H1 (cell line): ENCODE results near the gene S100A13. TPM values are rescaled to one million over a fixed set of nuclear protein-coding genes. Genes with fewer than 3 reads are reported as not detected.

Experiments used
- CTCF ChIA-PET: fragments of 300-600 bp; sonication (Branson Sonifier 250); formaldehyde crosslinking; loops from one replicate; lab custom pipeline; 2021; ENCODE audit not compliant: partially characterized antibody; lab: Charles Lee
- POLR2A ChIA-PET: fragments of 300-600 bp; sonication (Branson Sonifier 250); formaldehyde crosslinking; loops from one replicate; lab custom pipeline; 2021; ENCODE audit warnings: inconsistent platforms; ENCODE audit not compliant: partially characterized antibody; lab: Charles Lee
- DNase-seq, 2 experiments: peaks; one replicate each; pipeline versions ENCODE4 v3.0.0 to v3.0.0-alpha.2; 2010 to 2022; ENCODE audit warnings: low spot score in 2 of 2, low read depth in 1 of 2, mixed read lengths in 1 of 2
- FAIRE-seq: peaks from 2 replicates; lab custom pipeline; 2011; peaks lifted over from hg19 to GRCh38; lab: Jason Lieb, UNC
- H2AFZ ChIP-seq: 2 replicates; pipeline ENCODE4 v1.8.1; 2012; ENCODE audit warnings: low read length, inconsistent platforms
- H2AK5ac ChIP-seq: 2 replicates; pipeline ENCODE4 v1.6.1; 2013; ENCODE audit warnings: low read depth, low read length
- H2BK120ac ChIP-seq: replicated peaks from 2 replicates; pipeline ENCODE3; 2013; ENCODE audit warnings: low read depth, low read length, inconsistent platforms
- H2BK12ac ChIP-seq: 2 replicates; pipeline ENCODE4 v1.6.1; 2013; ENCODE audit warnings: low read depth, low read length
- H2BK15ac ChIP-seq: 2 replicates; pipeline ENCODE4 v1.6.1; 2013; ENCODE audit warnings: low read length
- H2BK20ac ChIP-seq: 2 replicates; pipeline ENCODE4 v1.6.1; 2013; ENCODE audit warnings: low read length
- H2BK5ac ChIP-seq: 2 replicates; pipeline ENCODE4 v1.6.1; 2013; ENCODE audit warnings: low read depth, low read length
- H3K14ac ChIP-seq: 2 replicates; pipeline ENCODE4 v1.6.1; 2013; ENCODE audit warnings: inconsistent platforms; ENCODE audit not compliant: insufficient read length
- H3K18ac ChIP-seq: 2 replicates; pipeline ENCODE4 v1.6.1; 2013; ENCODE audit warnings: low read length; ENCODE audit errors: extremely low read depth
- H3K23ac ChIP-seq: 2 replicates; pipeline ENCODE4 v1.6.1; 2013; ENCODE audit warnings: inconsistent platforms; ENCODE audit not compliant: insufficient read length
- H3K23me2 ChIP-seq: 2 replicates; pipeline ENCODE4 v1.6.1; 2013; ENCODE audit warnings: low read depth, low read length
- H3K27ac ChIP-seq: 2 replicates; pipeline ENCODE4 v1.6.1; 2011; ENCODE audit warnings: low read depth, low read length, inconsistent platforms
- H3K27me3 ChIP-seq, 4 experiments: replicated peaks in 1 of 4; 1 replicate in 1 of 4; 2 replicates in 3 of 4; pipeline versions ENCODE4 v1.6.1 to v1.8.1; 2011 to 2013; ENCODE audit warnings: low read length in 3 of 4, mild to moderate bottlenecking in 3 of 4, inconsistent platforms in 2 of 4, mixed read lengths in 2 of 4, moderate library complexity in 1 of 4; ENCODE audit not compliant: control insufficient read depth in 3 of 4, insufficient read depth in 3 of 4; ENCODE audit errors: extremely low read depth in 1 of 4
- H3K36me3 ChIP-seq, 4 experiments: 2 replicates each; pipeline versions ENCODE4 v1.6.1 to v1.8.1; 2011 to 2013; ENCODE audit warnings: mild to moderate bottlenecking in 4 of 4, low read length in 3 of 4, moderate library complexity in 2 of 4, control low read depth in 1 of 4, inconsistent platforms in 1 of 4; ENCODE audit not compliant: insufficient read depth in 4 of 4, control insufficient read depth in 2 of 4
- H3K4ac ChIP-seq: replicated peaks from 2 replicates; pipeline ENCODE3; 2013; ENCODE audit warnings: low read length, low read depth, mixed read lengths, inconsistent platforms; ENCODE audit not compliant: insufficient read length
- H3K4me1 ChIP-seq, 4 experiments: replicated peaks in 1 of 4; 1 replicate in 1 of 4; 2 replicates in 3 of 4; pipeline versions ENCODE4 v1.6.1 to v1.8.1; 2011 to 2013; ENCODE audit warnings: low read length in 3 of 4, inconsistent platforms in 2 of 4, mixed read lengths in 1 of 4; ENCODE audit not compliant: insufficient read depth in 4 of 4, control insufficient read depth in 3 of 4
- H3K4me2 ChIP-seq, 2 experiments: 2 replicates each; pipeline versions ENCODE4 v1.6.1 to v1.8.1; 2011 to 2013; ENCODE audit warnings: low read depth in 2 of 2, low read length in 2 of 2, control low read depth in 1 of 2, inconsistent platforms in 1 of 2, mild to moderate bottlenecking in 1 of 2; ENCODE audit not compliant: insufficient read depth in 1 of 2
- H3K4me3 ChIP-seq, 4 experiments: fragments of 200-600, 300-600 bp in 1 of 4; sonication (generic), shearing (Covaris generic), sonication (Bioruptor Twin) in 1 of 4; 2 replicates each; pipeline versions ENCODE4 v1.5.1 to v1.8.1; 2011 to 2016; ENCODE audit warnings: low read length in 4 of 4, low read depth in 3 of 4, control low read depth in 2 of 4, inconsistent platforms in 2 of 4, mild to moderate bottlenecking in 2 of 4, mixed read lengths in 1 of 4, moderate library complexity in 1 of 4; ENCODE audit not compliant: insufficient read depth in 2 of 4; ENCODE audit errors: extremely low read depth in 1 of 4
- H3K56ac ChIP-seq: replicated peaks from 2 replicates; pipeline ENCODE3; 2013; ENCODE audit warnings: low read depth, mild to moderate bottlenecking, mixed read lengths, low read length, inconsistent platforms; ENCODE audit not compliant: insufficient read length
- H3K79me1 ChIP-seq: 2 replicates; pipeline ENCODE4 v1.6.1; 2013; ENCODE audit warnings: low read depth, low read length, control low read depth
- H3K79me2 ChIP-seq, 2 experiments: 2 replicates each; pipeline versions ENCODE4 v1.6.1 to v1.8.1; 2012 to 2013; ENCODE audit warnings: low read length in 2 of 2, mild to moderate bottlenecking in 2 of 2, inconsistent platforms in 1 of 2; ENCODE audit not compliant: insufficient read depth in 2 of 2, control insufficient read depth in 1 of 2
- H3K9ac ChIP-seq, 4 experiments: replicated peaks in 1 of 4; 1 replicate in 1 of 4; 2 replicates in 3 of 4; pipeline versions ENCODE4 v1.6.1 to v1.8.1; 2011 to 2013; ENCODE audit warnings: low read depth in 3 of 4, low read length in 3 of 4, control low read depth in 2 of 4, mild to moderate bottlenecking in 2 of 4, moderate library complexity in 2 of 4, inconsistent platforms in 1 of 4; ENCODE audit errors: extremely low read depth in 1 of 4
- H3K9me3 ChIP-seq, 2 experiments: 2 replicates each; pipeline versions ENCODE4 v1.6.1 to v1.8.1; 2012 to 2013; ENCODE audit warnings: mild to moderate bottlenecking in 2 of 2, moderate library complexity in 2 of 2, control low read depth in 1 of 2, inconsistent platforms in 1 of 2, low read depth in 1 of 2, low read length in 1 of 2, mixed read lengths in 1 of 2; ENCODE audit not compliant: insufficient read depth in 2 of 2
- H4K20me1 ChIP-seq, 2 experiments: replicated peaks in 1 of 2; 2 replicates each; pipeline versions ENCODE3 to v1.8.1; 2011 to 2013; ENCODE audit warnings: inconsistent platforms in 2 of 2, low read length in 2 of 2, mild to moderate bottlenecking in 1 of 2; ENCODE audit not compliant: insufficient read depth in 2 of 2, control insufficient read depth in 1 of 2
- H4K5ac ChIP-seq: 2 replicates; pipeline ENCODE4 v1.6.1; 2013; ENCODE audit warnings: low read length, low read depth, mixed read lengths, inconsistent platforms; ENCODE audit not compliant: insufficient read length
- H4K8ac ChIP-seq: 2 replicates; pipeline ENCODE4 v1.8.0; 2013; ENCODE audit warnings: mild to moderate bottlenecking, moderate library complexity, low read length, inconsistent platforms; ENCODE audit not compliant: insufficient read depth; ENCODE audit errors: extremely low read depth
- H4K91ac ChIP-seq: replicated peaks from 2 replicates; pipeline ENCODE3; 2013; ENCODE audit warnings: low read length, mixed read lengths, inconsistent platforms; ENCODE audit not compliant: insufficient read length
- FOSL1 ChIP-seq: IDR thresholded peaks from 2 replicates; pipeline ENCODE4 v1.6.1; 2011; ENCODE audit warnings: mild to moderate bottlenecking, low read depth, low read length, moderate library complexity; ENCODE audit not compliant: insufficient read depth
- HDAC2 ChIP-seq, 2 experiments: fragments of 300-600 bp in 1 of 2; sonication (generic) in 1 of 2; IDR thresholded peaks; 2 replicates each; pipeline ENCODE4 v1.6.1; 2011 to 2012; ENCODE audit warnings: low read depth in 2 of 2, low read length in 2 of 2, mild to moderate bottlenecking in 2 of 2, moderate library complexity in 2 of 2, borderline replicate concordance in 1 of 2, inconsistent platforms in 1 of 2
- KDM1A ChIP-seq: fragments of 200-600, 300-600 bp; sonication (generic); IDR thresholded peaks from 2 replicates; pipeline ENCODE4 v1.7.1; 2016; ENCODE audit warnings: mild to moderate bottlenecking, low read length, borderline replicate concordance
- RBBP5 ChIP-seq: IDR thresholded peaks from 2 replicates; pipeline ENCODE4 v1.7.1; 2012; ENCODE audit warnings: low read depth, mild to moderate bottlenecking, inconsistent platforms, low read length, moderate library complexity, borderline replicate concordance
- RNF2 ChIP-seq: fragments of 200-900, 300-1000 bp; sonication (generic); IDR thresholded peaks from 2 replicates; pipeline ENCODE4 v1.7.1; 2016; ENCODE audit warnings: borderline replicate concordance, low read depth, mild to moderate bottlenecking, antibody characterized with exemption, low read length; ENCODE audit not compliant: poor library complexity, severe bottlenecking; ENCODE audit errors: missing control alignments
- SIN3A ChIP-seq, 2 experiments: IDR thresholded peaks in 1 of 2; conservative IDR thresholded peaks in 1 of 2; 2 replicates each; pipeline ENCODE4 v1.6.1; 2011 to 2012; ENCODE audit warnings: low read length in 2 of 2, improper control_type of control experiment in 1 of 2, low read depth in 1 of 2, mild to moderate bottlenecking in 1 of 2
- SIX5 ChIP-seq: IDR thresholded peaks from 2 replicates; pipeline ENCODE4 v1.6.1; 2011; ENCODE audit warnings: mild to moderate bottlenecking, low read depth, low read length
- SP4 ChIP-seq: IDR thresholded peaks from 2 replicates; pipeline ENCODE4 v1.6.1; 2012; ENCODE audit warnings: low read length, inconsistent platforms
- YY1 ChIP-seq: IDR thresholded peaks from 2 replicates; pipeline ENCODE4 v1.6.1; 2011; ENCODE audit warnings: low read depth, mild to moderate bottlenecking, low read length
- WGBS, 2 experiments: shearing (Covaris generic) in 1 of 2; methylation state at CpG; one replicate each; pipeline versions ENCODE4 v1.1.6 to v1.1.7; 2013 to 2015; ENCODE audit warnings: low lambda C conversion rate in 2 of 2, mixed read lengths in 2 of 2, inconsistent platforms in 1 of 2, low coverage in 1 of 2, missing lambda C conversion rate in 1 of 2; ENCODE audit not compliant: insufficient replicate concordance in 2 of 2, insufficient coverage in 1 of 2, insufficient read length in 1 of 2; ENCODE audit errors: extremely low coverage in 1 of 2, missing lambda C conversion rate in 1 of 2; 5-methylcytosine and 5-hydroxymethylcytosine counted together
- polyA plus RNA-seq, 7 experiments: library from polyadenylated mRNA; depleted of rRNA in 3 of 7; stranded (reverse) in 5 of 7; unstranded in 2 of 7; fragments of >200 nt in 5 of 7; fragments of 200-250 nt in 2 of 7; gene quantifications; 1 replicate in 5 of 7; 2 replicates in 1 of 7; 4 replicates in 1 of 7; pipeline versions ENCODE4 v1.2.1 to v1.2.3, GENCODE V29; 2011 to 2013; ENCODE audit warnings: missing spikeins in 2 of 7, mixed read lengths in 2 of 7
- total RNA-seq: library from RNA; stranded (reverse); fragmentation: NEBNext Ultra II Directional; extraction: Animal tissue kit (Norgen Biotek cat#: 25700); gene quantifications from 2 replicates; pipeline ENCODE4 v1.2.1, GENCODE V29; 2021
- TF ChIP-seq, protein P1 (sequence below), 3 experiments: IDR thresholded peaks; 1 replicate in 2 of 3; 2 replicates in 1 of 3; pipeline versions ENCODE4 v1.5.1 to v1.6.1; 2011; ENCODE audit warnings: low read length in 3 of 3, mild to moderate bottlenecking in 3 of 3, inconsistent platforms in 2 of 3, low read depth in 1 of 3, moderate library complexity in 1 of 3; ENCODE audit not compliant: insufficient read depth in 1 of 3; ENCODE audit errors: control extremely low read depth in 1 of 3

Gene S100A13
- total and polyA plus RNA-seq, 2 of the 8 experiments (the other 6 are each of a cell fraction or from before 2014, with no cell fraction given) = 63.6 to 127 TPM

DNA sequence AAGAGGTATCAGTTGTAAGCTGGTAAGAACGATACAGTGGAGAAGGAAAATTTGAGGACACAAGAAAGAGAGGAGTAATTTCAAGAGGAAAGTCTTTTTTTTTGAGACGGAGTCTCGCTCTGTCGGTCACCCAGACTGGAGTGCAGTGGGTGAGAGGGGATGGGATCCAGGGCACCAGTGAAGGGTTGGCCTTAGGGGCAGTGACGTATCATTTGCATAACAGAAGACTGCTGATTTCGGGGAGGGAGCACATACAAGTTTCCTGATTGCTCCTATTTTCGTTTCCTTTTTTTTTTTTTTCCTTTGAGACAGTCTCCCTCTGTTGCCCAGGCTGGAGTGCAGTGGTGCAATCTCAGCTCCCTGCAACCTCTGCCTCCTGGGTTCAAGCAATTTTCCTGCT is 4.2 kb downstream of the S100A13 start:
- Histone ChIP-seq H3K4ac (no peak overlapping the region), H3K23ac (no peak overlapping the region), H3K4me2 (peak overlapping the region in 1 of 2 experiments; percentile 7; a peak in 1 of 4 replicates), H3K23me2 (peaks cover 7% of the 10 kb centered on the region), H3K9me3 (no peaks in the 10 kb centered on the region), H4K5ac (no peak overlapping the region), H2BK120ac (no peak overlapping the region), H3K4me3 (no peak overlapping the region), H2BK12ac (no peak overlapping the region), H3K79me2 (no peaks in the 10 kb centered on the region), H3K27ac (no peak overlapping the region), H2BK5ac (no peak overlapping the region), H2AK5ac (no peak overlapping the region), H2BK15ac (no peak overlapping the region), H4K8ac (no peak overlapping the region), H3K56ac (no peak overlapping the region), H3K9ac (peak overlapping the region in 1 of 4 experiments; percentile 18; a peak in 1 of 7 replicates), H3K4me1 (peaks cover 0 to 9% (median 3%) of the 10 kb centered on the region in 4 experiments; a peak in 5 of 7 replicates), H4K20me1 (no peaks in the 10 kb centered on the region), H3K79me1 (no peaks in the 10 kb centered on the region), H3K18ac (no peak overlapping the region), H3K14ac (no peak overlapping the region), H2AFZ (no peak overlapping the region), H3K36me3 (peaks cover 0 to 9% (median 2%) of the 10 kb centered on the region in 4 experiments; a peak in 4 of 8 replicates), H3K27me3 (no peaks in the 10 kb centered on the region), H2BK20ac (no peak overlapping the region), H4K91ac (no peak overlapping the region)
- FAIRE-seq = no peak
- POLR2A ChIA-PET = interaction anchor here (0.6 to 15.6 kb wide), 11 partner anchors 10 to 367 kb away, joined by 3 to 261 read pairs (median 3); partner anchors contain the start of genes CHTOP, RPS27, S100A14 and S100A16
- no peak for DNase-seq
- CTCF ChIA-PET = interaction anchor here (0.7 to 10.2 kb wide), 4 partner anchors 10 to 250 kb away, joined by 3 to 115 read pairs (median 8); partner anchors contain the start of gene S100A16
- 63% methylated on average over 7 of the region's 7 CpGs; no CpG with 5 or more reads in 1 of the 2 experiments for WGBS, 2 experiments
- TF ChIP-seq HDAC2 (IDR thresholded peaks at IDR 0.05; ENCODE audit: borderline replicate concordance in 1 of 2, low read depth in 2 of 2, low read length in 2 of 2) (no peak), SP4 (no peak), SIN3A (conservative IDR thresholded peaks at IDR 0.05 in 1 of 2, IDR thresholded peaks at IDR 0.05 in 1 of 2; ENCODE audit: low read depth in 1 of 2, low read length in 2 of 2) (no peak), SIX5 (no peak), RBBP5 (no peak), YY1 (no peak), FOSL1 (no peak), RNF2 (no peak), KDM1A (no peak)
- TF ChIP-seq, protein P1, sequence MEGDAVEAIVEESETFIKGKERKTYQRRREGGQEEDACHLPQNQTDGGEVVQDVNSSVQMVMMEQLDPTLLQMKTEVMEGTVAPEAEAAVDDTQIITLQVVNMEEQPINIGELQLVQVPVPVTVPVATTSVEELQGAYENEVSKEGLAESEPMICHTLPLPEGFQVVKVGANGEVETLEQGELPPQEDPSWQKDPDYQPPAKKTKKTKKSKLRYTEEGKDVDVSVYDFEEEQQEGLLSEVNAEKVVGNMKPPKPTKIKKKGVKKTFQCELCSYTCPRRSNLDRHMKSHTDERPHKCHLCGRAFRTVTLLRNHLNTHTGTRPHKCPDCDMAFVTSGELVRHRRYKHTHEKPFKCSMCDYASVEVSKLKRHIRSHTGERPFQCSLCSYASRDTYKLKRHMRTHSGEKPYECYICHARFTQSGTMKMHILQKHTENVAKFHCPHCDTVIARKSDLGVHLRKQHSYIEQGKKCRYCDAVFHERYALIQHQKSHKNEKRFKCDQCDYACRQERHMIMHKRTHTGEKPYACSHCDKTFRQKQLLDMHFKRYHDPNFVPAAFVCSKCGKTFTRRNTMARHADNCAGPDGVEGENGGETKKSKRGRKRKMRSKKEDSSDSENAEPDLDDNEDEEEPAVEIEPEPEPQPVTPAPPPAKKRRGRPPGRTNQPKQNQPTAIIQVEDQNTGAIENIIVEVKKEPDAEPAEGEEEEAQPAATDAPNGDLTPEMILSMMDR (IDR thresholded peaks at IDR 0.05; ENCODE audit: control extremely low read depth in 1 of 3, insufficient read depth in 1 of 3, low read depth in 1 of 3, low read length in 3 of 3) = no peak
